ENCODE data around the gene SGF29. TPM values are rescaled to one million over a fixed set of nuclear protein-coding genes. Genes with fewer than 3 reads are reported as not detected.

The SGF29 gene
- total RNA-seq, 1 donor from 2014 or later, result 5.3 TPM

GRCh38 chr16:28573738-28574718, 20.3 kb downstream of the SGF29 start:
- no peaks in the 10 kb centered on the region for H3K36me3 ChIP-seq
- H3K27ac ChIP-seq, result no peak overlapping the region
- peaks cover 9% of the 10 kb centered on the region for H3K27me3 Mint-ChIP-seq (ENCODE audit: insufficient read depth, low read depth)
- DNase-seq (ENCODE audit: low spot score), result no peak
- no peak overlapping the region for H3K4me3 ChIP-seq
- H3K27me3 ChIP-seq, result no peaks in the 10 kb centered on the region
- TF ChIP-seq EZH2phosphoT487 (IDR thresholded peaks at IDR 0.05) (no peak), CTCF (IDR thresholded peaks at IDR 0.05) (no peak), EZH2 (IDR thresholded peaks at IDR 0.05) (no peak)
- peak overlapping the region; percentile 48 for H3K4me2 ChIP-seq
- H3K4me1 ChIP-seq, result peaks cover 22% of the 10 kb centered on the region
- peaks cover 31% of the 10 kb centered on the region for H3K4me1 Mint-ChIP-seq
- no peaks in the 10 kb centered on the region for H3K9me3 ChIP-seq (ENCODE audit: low read depth)
- no peaks in the 10 kb centered on the region for H3K9me3 Mint-ChIP-seq
- peaks cover 15% of the 10 kb centered on the region for H4K20me1 ChIP-seq (ENCODE audit: low read depth)
- no peaks in the 10 kb centered on the region for H3K79me2 ChIP-seq (ENCODE audit: low read depth)
- H2AFZ ChIP-seq (replicated peaks), result no peak overlapping the region
- H3K36me3 Mint-ChIP-seq, result peaks cover 8% of the 10 kb centered on the region
- H3K4me3 Mint-ChIP-seq, result no peak overlapping the region
- no peak overlapping the region for H3K9ac ChIP-seq
- peak overlapping the region; percentile 15 for H3K27ac Mint-ChIP-seq
- H3F3A ChIP-seq (ENCODE audit: low read depth), result no peaks in the 10 kb centered on the region

- H3K27me3 ChIP-seq, result no peaks in the 10 kb centered on the region
- H3K9me3 ChIP-seq (ENCODE audit: low read depth), result no peaks in the 10 kb centered on the region
- no peaks in the 10 kb centered on the region for H3K79me2 ChIP-seq (ENCODE audit: low read depth)
- no peak overlapping the region for H2AFZ ChIP-seq (replicated peaks)
- H3K27me3 Mint-ChIP-seq (ENCODE audit: insufficient read depth, low read depth), result peaks cover 9% of the 10 kb centered on the region
- no peak overlapping the region for H3K27ac Mint-ChIP-seq
- no peak for DNase-seq (ENCODE audit: low spot score)
- TF ChIP-seq EZH2phosphoT487 (IDR thresholded peaks at IDR 0.05), result no peak
- no peak for TF ChIP-seq EZH2 (IDR thresholded peaks at IDR 0.05)
- no peak for TF ChIP-seq CTCF (IDR thresholded peaks at IDR 0.05)
- H3K4me3 Mint-ChIP-seq, result no peak overlapping the region
- H3K36me3 ChIP-seq, result no peaks in the 10 kb centered on the region
- H4K20me1 ChIP-seq (ENCODE audit: low read depth), result peaks cover 15% of the 10 kb centered on the region
- peaks cover 22% of the 10 kb centered on the region for H3K4me1 ChIP-seq
- H3K36me3 Mint-ChIP-seq, result peaks cover 8% of the 10 kb centered on the region
- H3K4me3 ChIP-seq, result no peak overlapping the region
- H3K27ac ChIP-seq, result no peak overlapping the region
- no peaks in the 10 kb centered on the region for H3F3A ChIP-seq (ENCODE audit: low read depth)
- peaks cover 31% of the 10 kb centered on the region for H3K4me1 Mint-ChIP-seq
- no peak overlapping the region for H3K9ac ChIP-seq
- no peaks in the 10 kb centered on the region for H3K9me3 Mint-ChIP-seq
- no peak overlapping the region for H3K4me2 ChIP-seq
Measured at GRCh38 chr16:28574925-28575324, 21.2 kb downstream of the SGF29 start.

GRCh38 chr16:28575446-28576109, 21.9 kb downstream of the SGF29 start:
- Histone ChIP-seq H4K20me1 (ENCODE audit: low read depth) (peaks cover 15% of the 10 kb centered on the region), H3K4me3 (no peak overlapping the region), H3F3A (ENCODE audit: low read depth) (no peaks in the 10 kb centered on the region), H2AFZ (replicated peaks) (no peak overlapping the region), H3K36me3 (no peaks in the 10 kb centered on the region), H3K4me2 (no peak overlapping the region), H3K9ac (no peak overlapping the region), H3K79me2 (ENCODE audit: low read depth) (no peaks in the 10 kb centered on the region), H3K4me1 (peaks cover 22% of the 10 kb centered on the region), H3K27me3 (no peaks in the 10 kb centered on the region), H3K9me3 (ENCODE audit: low read depth) (no peaks in the 10 kb centered on the region), H3K27ac (no peak overlapping the region)
- Mint-ChIP-seq H3K9me3 (no peaks in the 10 kb centered on the region), H3K27me3 (ENCODE audit: insufficient read depth, low read depth) (peaks cover 7% of the 10 kb centered on the region), H3K36me3 (peaks cover 8% of the 10 kb centered on the region), H3K4me3 (no peak overlapping the region), H3K27ac (peak overlapping the region; percentile 37), H3K4me1 (peaks cover 31% of the 10 kb centered on the region)
- TF ChIP-seq CTCF (IDR thresholded peaks at IDR 0.05) (no peak), EZH2phosphoT487 (IDR thresholded peaks at IDR 0.05) (no peak), EZH2 (IDR thresholded peaks at IDR 0.05) (no peak)
- no peak for DNase-seq (ENCODE audit: low spot score)

Data from neural progenitor cell (in vitro differentiated cells).